Astrocyte (in vitro differentiated cells and primary cell): Measurements from ENCODE around the gene HS6ST2. TPM values are rescaled to one million over a fixed set of nuclear protein-coding genes. Genes with fewer than 3 reads are reported as not detected.

Experiments
- DNase-seq: peaks from one replicate; pipeline ENCODE4 v3.0.0-alpha.2; 2010; ENCODE audit warnings: low read depth
- FAIRE-seq: peaks from 2 replicates; lab custom pipeline; 2011; peaks lifted over from hg19 to GRCh38; lab: Jason Lieb, UNC
- H2AFZ ChIP-seq: 2 replicates; pipeline ENCODE4 v1.6.0; 2012; ENCODE audit warnings: low read depth, low read length, inconsistent platforms
- H3K27ac ChIP-seq: 2 replicates; pipeline ENCODE4 v1.5.1; 2011; ENCODE audit warnings: low read depth, low read length, inconsistent platforms
- H3K27me3 ChIP-seq: 2 replicates; pipeline ENCODE4 v1.6.0; 2011; ENCODE audit warnings: low read length, inconsistent platforms; ENCODE audit not compliant: insufficient read depth
- H3K36me3 ChIP-seq: 2 replicates; pipeline ENCODE4 v1.5.1; 2011; ENCODE audit warnings: low read length, inconsistent platforms; ENCODE audit not compliant: insufficient read depth
- H3K4me1 ChIP-seq: 2 replicates; pipeline ENCODE4 v1.5.1; 2011; ENCODE audit warnings: low read length, inconsistent platforms; ENCODE audit not compliant: insufficient read depth
- H3K4me2 ChIP-seq: 2 replicates; pipeline ENCODE4 v1.6.0; 2012; ENCODE audit warnings: low read length, inconsistent platforms
- H3K4me3 ChIP-seq: 2 replicates; pipeline ENCODE4 v1.5.1; 2011; ENCODE audit warnings: low read depth, mild to moderate bottlenecking, low read length, inconsistent platforms; ENCODE audit not compliant: insufficient read depth
- H3K79me2 ChIP-seq: 2 replicates; pipeline ENCODE4 v1.6.0; 2012; ENCODE audit warnings: mild to moderate bottlenecking, low read length, inconsistent platforms; ENCODE audit not compliant: insufficient read depth
- H3K9ac ChIP-seq: 2 replicates; pipeline ENCODE4 v1.6.0; 2012; ENCODE audit warnings: mild to moderate bottlenecking, low read length, inconsistent platforms
- H3K9me3 ChIP-seq: 2 replicates; pipeline ENCODE4 v1.5.1; 2012; ENCODE audit warnings: low read depth, mild to moderate bottlenecking, low read length, inconsistent platforms; ENCODE audit not compliant: insufficient read depth
- H4K20me1 ChIP-seq: 2 replicates; pipeline ENCODE4 v1.6.0; 2012; ENCODE audit warnings: low read length, inconsistent platforms; ENCODE audit not compliant: insufficient read depth
- H3K27ac Mint-ChIP-seq: one replicate; pipeline ENCODE4 v1.8.0; 2021; ENCODE audit warnings: mild to moderate bottlenecking, mixed read lengths; ENCODE audit not compliant: unreplicated experiment
- H3K27me3 Mint-ChIP-seq: one replicate; pipeline ENCODE4 v1.8.0; 2021; ENCODE audit warnings: low read depth, mixed read lengths; ENCODE audit not compliant: unreplicated experiment
- H3K36me3 Mint-ChIP-seq: one replicate; pipeline ENCODE4 v1.8.0; 2021; ENCODE audit warnings: low read depth, mixed read lengths; ENCODE audit not compliant: unreplicated experiment
- H3K4me1 Mint-ChIP-seq: one replicate; pipeline ENCODE4 v1.8.0; 2021; ENCODE audit warnings: low read depth, mixed read lengths; ENCODE audit not compliant: unreplicated experiment
- H3K4me3 Mint-ChIP-seq: one replicate; pipeline ENCODE4 v1.8.0; 2021; ENCODE audit warnings: mild to moderate bottlenecking, moderate library complexity, mixed read lengths; ENCODE audit not compliant: unreplicated experiment
- H3K9me3 Mint-ChIP-seq: one replicate; pipeline ENCODE4 v1.8.0; 2021; ENCODE audit warnings: mild to moderate bottlenecking, mixed read lengths; ENCODE audit not compliant: unreplicated experiment
- CTCF ChIP-seq: IDR thresholded peaks from 2 replicates; pipeline ENCODE4 v1.5.1; 2011; ENCODE audit warnings: low read depth, mild to moderate bottlenecking, inconsistent platforms, low read length, moderate library complexity; ENCODE audit not compliant: insufficient read depth
- EZH2 ChIP-seq: IDR thresholded peaks from 2 replicates; pipeline ENCODE4 v1.6.1; 2012; ENCODE audit warnings: mild to moderate bottlenecking, low read length, inconsistent platforms; ENCODE audit not compliant: insufficient read depth
- total RNA-seq: library from RNA; stranded (reverse); gene quantifications from 2 replicates; pipeline ENCODE4 v1.2.1, GENCODE V29; 2021

Gene HS6ST2
- total RNA-seq, 1 donor from 2014 or later, result 12.9 TPM

DNA sequence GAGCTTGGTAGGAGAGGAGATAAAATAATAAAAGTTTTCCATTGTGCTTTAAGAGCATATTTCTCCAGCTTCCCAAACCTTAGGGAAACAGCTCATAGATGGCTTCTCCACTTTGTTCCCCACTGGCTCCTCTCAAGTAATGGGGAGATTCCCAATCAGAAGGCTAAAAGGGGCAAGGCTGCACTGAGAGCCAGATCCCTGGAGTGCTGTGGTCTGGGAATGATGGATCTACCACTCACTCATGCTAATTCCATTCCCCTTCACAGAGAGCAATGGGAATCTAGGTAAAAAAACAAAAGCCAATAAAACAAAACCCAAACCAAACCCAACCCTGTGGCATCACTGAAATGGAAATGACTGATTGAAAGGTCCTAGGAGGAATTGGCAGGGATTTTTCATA is 249.9 kb downstream of the HS6ST2 start:
- H3K36me3 ChIP-seq, result no peaks in the 10 kb centered on the region
- no peaks in the 10 kb centered on the region for H3K4me1 ChIP-seq
- no peak overlapping the region for H3K4me3 Mint-ChIP-seq
- no peak overlapping the region for H3K4me3 ChIP-seq
- peaks cover 10% of the 10 kb centered on the region for H3K4me1 Mint-ChIP-seq
- H3K4me2 ChIP-seq, result no peak overlapping the region
- H4K20me1 ChIP-seq, result no peaks in the 10 kb centered on the region
- H3K9me3 Mint-ChIP-seq, result no peaks in the 10 kb centered on the region
- no peak overlapping the region for H3K9ac ChIP-seq
- H3K79me2 ChIP-seq, result no peaks in the 10 kb centered on the region
- H3K27ac ChIP-seq, result no peak overlapping the region
- FAIRE-seq (peak; percentile 74), DNase-seq (no peak)
- no peak overlapping the region for H2AFZ ChIP-seq
- TF ChIP-seq CTCF (no peak), EZH2 (no peak)
- no peaks in the 10 kb centered on the region for H3K9me3 ChIP-seq
- no peak overlapping the region for H3K27ac Mint-ChIP-seq
- no peaks in the 10 kb centered on the region for H3K36me3 Mint-ChIP-seq
- no peaks in the 10 kb centered on the region for H3K27me3 ChIP-seq
- no peaks in the 10 kb centered on the region for H3K27me3 Mint-ChIP-seq

DNA sequence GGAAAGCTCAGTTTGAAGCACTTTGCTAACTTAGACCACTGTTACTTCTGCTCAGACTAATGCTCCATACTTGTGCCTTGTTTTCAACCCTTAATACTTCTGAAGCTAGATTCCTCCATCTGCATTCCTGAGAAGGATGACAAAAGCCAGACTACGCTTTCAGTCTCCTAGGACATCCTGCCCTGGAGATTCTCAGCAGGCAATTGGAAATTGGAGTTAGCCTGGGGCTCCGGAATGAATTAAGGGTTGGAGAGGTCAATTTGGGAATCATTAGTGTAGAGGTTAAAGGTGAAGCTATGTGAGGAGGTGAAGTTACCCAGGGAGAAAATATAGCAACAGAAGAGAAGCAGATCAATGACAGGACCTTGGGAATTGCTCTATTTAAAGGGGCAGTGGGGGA is 253.7 kb downstream of the HS6ST2 start:
- H3K36me3 Mint-ChIP-seq, result no peaks in the 10 kb centered on the region
- Histone ChIP-seq H3K4me1 (no peaks in the 10 kb centered on the region), H3K9ac (no peak overlapping the region), H3K9me3 (no peaks in the 10 kb centered on the region), H3K27me3 (no peaks in the 10 kb centered on the region), H2AFZ (no peak overlapping the region), H3K4me2 (no peak overlapping the region), H3K36me3 (no peaks in the 10 kb centered on the region), H4K20me1 (no peaks in the 10 kb centered on the region), H3K4me3 (no peak overlapping the region), H3K79me2 (no peaks in the 10 kb centered on the region), H3K27ac (no peak overlapping the region)
- no peak for DNase-seq
- TF ChIP-seq EZH2 (no peak), CTCF (no peak)
- H3K4me1 Mint-ChIP-seq, result no peaks in the 10 kb centered on the region
- H3K9me3 Mint-ChIP-seq, result no peaks in the 10 kb centered on the region
- H3K27me3 Mint-ChIP-seq, result no peaks in the 10 kb centered on the region
- FAIRE-seq, result no peak
- no peak overlapping the region for H3K4me3 Mint-ChIP-seq
- no peak overlapping the region for H3K27ac Mint-ChIP-seq

GRCh38 chrX:132694382-132694781 is 264.0 kb downstream of the HS6ST2 start:
- no peaks in the 10 kb centered on the region for H4K20me1 ChIP-seq
- no peak overlapping the region for H3K9ac ChIP-seq
- Mint-ChIP-seq H3K9me3 (no peaks in the 10 kb centered on the region), H3K27me3 (no peaks in the 10 kb centered on the region), H3K27ac (no peak overlapping the region), H3K36me3 (peaks cover 3% of the 10 kb centered on the region), H3K4me1 (no peaks in the 10 kb centered on the region), H3K4me3 (no peak overlapping the region)
- no peak overlapping the region for H3K4me3 ChIP-seq
- H3K36me3 ChIP-seq, result no peaks in the 10 kb centered on the region
- DNase-seq, result no peak
- no peaks in the 10 kb centered on the region for H3K27me3 ChIP-seq
- H2AFZ ChIP-seq, result no peak overlapping the region
- no peaks in the 10 kb centered on the region for H3K4me1 ChIP-seq
- FAIRE-seq, result no peak
- no peak overlapping the region for H3K27ac ChIP-seq
- H3K79me2 ChIP-seq, result no peaks in the 10 kb centered on the region
- H3K4me2 ChIP-seq, result no peak overlapping the region
- no peaks in the 10 kb centered on the region for H3K9me3 ChIP-seq
- TF ChIP-seq EZH2 (no peak), CTCF (no peak)
